Mesenchymal stem cell (in vitro differentiated cells and primary cell): ENCODE measurements around the gene ITPKB.
"Not testable (repeated sequence)": the region's sequence is repeated elsewhere in the genome, so short reads cannot be mapped to it uniquely, and the experiment has no call there.

Source experiments
- DNase-seq: peaks from one replicate; pipeline ENCODE4 v3.0.0-alpha.2; 2013
- H2AFZ ChIP-seq: one replicate; pipeline ENCODE4 v1.6.1; 2013; ENCODE audit warnings: low read depth, mild to moderate bottlenecking, control low read depth, inconsistent platforms, low read length, moderate library complexity
- H2AK5ac ChIP-seq: 2 replicates; pipeline ENCODE4 v1.6.1; 2013; ENCODE audit warnings: low read length, moderate library complexity, mild to moderate bottlenecking, inconsistent platforms; ENCODE audit not compliant: severe bottlenecking
- H2BK120ac ChIP-seq: one replicate; pipeline ENCODE4 v1.6.1; 2013; ENCODE audit warnings: low read depth, mild to moderate bottlenecking, inconsistent platforms, low read length, moderate library complexity
- H2BK12ac ChIP-seq, 2 experiments: one replicate each; pipeline ENCODE4 v1.6.1; 2013; ENCODE audit warnings: inconsistent platforms in 2 of 2, low read length in 2 of 2, mild to moderate bottlenecking in 2 of 2, moderate library complexity in 2 of 2, control low read depth in 1 of 2
- H2BK15ac ChIP-seq: one replicate; pipeline ENCODE4 v1.6.1; 2013; ENCODE audit warnings: mild to moderate bottlenecking, low read depth, inconsistent platforms; ENCODE audit not compliant: poor library complexity, severe bottlenecking
- H2BK5ac ChIP-seq: 2 replicates; pipeline ENCODE4 v1.6.1; 2013; ENCODE audit warnings: low read depth, mild to moderate bottlenecking, low read length, control low read depth, inconsistent platforms; ENCODE audit not compliant: poor library complexity, severe bottlenecking
- H3K14ac ChIP-seq, 2 experiments: one replicate each; pipeline ENCODE4 v1.6.1; 2013; ENCODE audit warnings: inconsistent platforms in 2 of 2, low read length in 2 of 2, control low read depth in 1 of 2, mild to moderate bottlenecking in 1 of 2, moderate library complexity in 1 of 2
- H3K18ac ChIP-seq, 2 experiments: one replicate each; pipeline ENCODE4 v1.6.1; 2013; ENCODE audit warnings: inconsistent platforms in 2 of 2, low read length in 2 of 2, control low read depth in 1 of 2, low read depth in 1 of 2, mild to moderate bottlenecking in 1 of 2
- H3K23ac ChIP-seq, 2 experiments: one replicate each; pipeline ENCODE4 v1.6.1; 2013; ENCODE audit warnings: inconsistent platforms in 2 of 2, low read length in 2 of 2, mild to moderate bottlenecking in 2 of 2, moderate library complexity in 2 of 2, control low read depth in 1 of 2
- H3K27ac ChIP-seq: 2 replicates; pipeline ENCODE4 v1.5.1; 2013; ENCODE audit warnings: mild to moderate bottlenecking, moderate library complexity, low read length, control low read depth, inconsistent platforms; ENCODE audit not compliant: poor library complexity, severe bottlenecking
- H3K27me3 ChIP-seq, 2 experiments: 2 replicates each; pipeline versions ENCODE4 v1.6.1 to v1.7.0; 2013; ENCODE audit warnings: low read length in 2 of 2, mild to moderate bottlenecking in 2 of 2, moderate library complexity in 2 of 2, control low read depth in 1 of 2, inconsistent platforms in 1 of 2; ENCODE audit not compliant: control insufficient read depth in 1 of 2, insufficient read depth in 1 of 2
- H3K36me3 ChIP-seq, 2 experiments: 2 replicates each; pipeline versions ENCODE4 v1.6.1 to v1.7.0; 2013; ENCODE audit warnings: low read length in 2 of 2, control low read depth in 1 of 2, inconsistent platforms in 1 of 2, low read depth in 1 of 2, mild to moderate bottlenecking in 1 of 2; ENCODE audit not compliant: insufficient read depth in 2 of 2, control insufficient read depth in 1 of 2
- H3K4ac ChIP-seq, 2 experiments: one replicate each; pipeline ENCODE4 v1.6.1; 2013; ENCODE audit warnings: inconsistent platforms in 2 of 2, low read length in 2 of 2, mild to moderate bottlenecking in 2 of 2, moderate library complexity in 2 of 2, control low read depth in 1 of 2, low read depth in 1 of 2
- H3K4me1 ChIP-seq: 2 replicates; pipeline ENCODE4 v1.6.1; 2013; ENCODE audit warnings: low read depth, low read length, control low read depth; ENCODE audit not compliant: control insufficient read depth, insufficient read depth
- H3K4me2 ChIP-seq: 2 replicates; pipeline ENCODE4 v1.6.1; 2013; ENCODE audit warnings: low read length, mild to moderate bottlenecking, inconsistent platforms; ENCODE audit not compliant: poor library complexity, severe bottlenecking
- H3K4me3 ChIP-seq, 2 experiments: 2 replicates each; pipeline versions ENCODE4 v1.5.1 to v1.7.0; 2013; ENCODE audit warnings: low read length in 2 of 2, mild to moderate bottlenecking in 2 of 2, control low read depth in 1 of 2, low read depth in 1 of 2; ENCODE audit not compliant: insufficient read depth in 1 of 2
- H3K79me1 ChIP-seq: replicated peaks from 2 replicates; pipeline ENCODE4 v1.6.1; 2013; ENCODE audit warnings: mild to moderate bottlenecking, control low read depth, low read length, inconsistent platforms; ENCODE audit not compliant: poor library complexity, severe bottlenecking
- H3K9ac ChIP-seq: 2 replicates; pipeline ENCODE4 v1.7.0; 2013; ENCODE audit warnings: mild to moderate bottlenecking, low read length, moderate library complexity
- H3K9me3 ChIP-seq: 2 replicates; pipeline ENCODE4 v1.7.0; 2013; ENCODE audit warnings: mild to moderate bottlenecking, low read length; ENCODE audit not compliant: control insufficient read depth
- H4K8ac ChIP-seq: one replicate; pipeline ENCODE4 v1.6.1; 2013; ENCODE audit warnings: inconsistent platforms, mild to moderate bottlenecking, low read length, moderate library complexity
- H4K91ac ChIP-seq: one replicate; pipeline ENCODE4 v1.6.1; 2013; ENCODE audit warnings: mild to moderate bottlenecking, low read length, inconsistent platforms
- WGBS: methylation state at CpG from one replicate; pipeline ENCODE4 v1.1.7; 2013; ENCODE audit warnings: mixed read lengths; 5-methylcytosine and 5-hydroxymethylcytosine counted together

Gene ITPKB

DNA sequence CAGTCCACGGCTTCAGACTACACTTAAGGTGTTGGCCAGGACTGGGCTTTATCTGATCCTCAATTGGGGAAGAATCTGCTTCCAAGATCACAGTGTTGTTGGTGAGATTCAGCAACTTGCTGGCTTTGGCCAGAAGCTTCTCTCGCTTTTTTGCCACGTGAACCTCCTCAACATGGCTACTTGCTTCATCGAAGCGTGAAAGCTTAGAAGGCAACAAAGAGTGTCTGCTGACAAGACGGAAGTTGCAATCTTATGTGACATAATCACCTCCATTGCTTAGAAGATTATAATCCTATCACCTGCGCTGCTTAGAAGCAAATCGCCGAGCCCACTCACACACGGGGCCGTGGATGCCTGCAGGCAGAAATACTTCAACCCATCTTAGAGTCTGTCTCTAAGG, 10.4 kb upstream of the ITPKB start:
- WGBS: 91% methylated on average over 11 of the region's 11 CpGs
- Histone ChIP-seq H3K14ac (no peak overlapping the region), H3K18ac (no peak overlapping the region), H3K4me3 (no peak overlapping the region), H4K8ac (no peak overlapping the region), H3K4me1 (no peaks in the 10 kb centered on the region), H3K9ac (no peak overlapping the region), H2BK12ac (no peak overlapping the region), H2BK120ac (no peak overlapping the region), H2BK5ac (no peak overlapping the region), H2AFZ (no peak overlapping the region), H3K4me2 (no peak overlapping the region), H3K27me3 (peaks cover 7 to 22% of the 10 kb centered on the region in 2 experiments), H4K91ac (no peak overlapping the region), H3K36me3 (no peaks in the 10 kb centered on the region), H2BK15ac (no peak overlapping the region), H3K9me3 (no peaks in the 10 kb centered on the region), H3K4ac (no peak overlapping the region), H3K27ac (no peak overlapping the region), H3K23ac (no peak overlapping the region), H3K79me1 (no peaks in the 10 kb centered on the region), H2AK5ac (no peak overlapping the region)
- DNase-seq: no peak

DNA sequence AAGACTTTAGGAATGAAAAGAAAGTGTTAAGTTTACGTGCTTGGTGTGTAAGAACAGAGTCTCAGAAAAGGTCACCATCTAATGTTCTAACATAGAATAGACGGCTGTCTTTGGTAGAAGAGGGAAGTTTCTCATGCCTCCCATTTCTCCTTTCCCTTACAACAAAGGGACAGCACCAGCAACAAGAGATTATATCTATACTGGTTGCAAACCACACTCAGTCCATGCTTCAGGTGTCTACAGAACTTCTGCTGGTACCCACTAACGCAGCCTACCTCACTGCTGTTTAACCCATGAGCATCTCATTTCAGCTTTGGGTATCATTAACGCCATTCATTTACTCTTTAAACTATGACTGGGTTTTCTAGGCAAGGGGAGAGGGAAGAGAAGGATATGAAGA, 9.2 kb upstream of the ITPKB start:
- H3K4me3 ChIP-seq: no peak overlapping the region
- H3K18ac ChIP-seq: no peak overlapping the region
- H4K8ac ChIP-seq: no peak overlapping the region
- no peak overlapping the region for H2BK15ac ChIP-seq
- peaks cover 4 to 22% of the 10 kb centered on the region in 2 experiments for H3K27me3 ChIP-seq
- no peaks in the 10 kb centered on the region for H3K36me3 ChIP-seq
- no peak overlapping the region for H3K4ac ChIP-seq
- H3K79me1 ChIP-seq: no peaks in the 10 kb centered on the region
- no peak overlapping the region for H2BK5ac ChIP-seq
- no peak overlapping the region for H3K9ac ChIP-seq
- no peak for DNase-seq
- no peak overlapping the region for H2BK12ac ChIP-seq
- no peak overlapping the region for H3K27ac ChIP-seq
- H2AFZ ChIP-seq: no peak overlapping the region
- H3K4me1 ChIP-seq: no peaks in the 10 kb centered on the region
- H3K4me2 ChIP-seq: no peak overlapping the region
- no peak overlapping the region for H3K23ac ChIP-seq
- WGBS: 97% methylated on average over 3 of the region's 4 CpGs
- H3K14ac ChIP-seq: no peak overlapping the region
- no peak overlapping the region for H2AK5ac ChIP-seq
- H3K9me3 ChIP-seq: no peaks in the 10 kb centered on the region
- H2BK120ac ChIP-seq: no peak overlapping the region
- no peak overlapping the region for H4K91ac ChIP-seq

DNA sequence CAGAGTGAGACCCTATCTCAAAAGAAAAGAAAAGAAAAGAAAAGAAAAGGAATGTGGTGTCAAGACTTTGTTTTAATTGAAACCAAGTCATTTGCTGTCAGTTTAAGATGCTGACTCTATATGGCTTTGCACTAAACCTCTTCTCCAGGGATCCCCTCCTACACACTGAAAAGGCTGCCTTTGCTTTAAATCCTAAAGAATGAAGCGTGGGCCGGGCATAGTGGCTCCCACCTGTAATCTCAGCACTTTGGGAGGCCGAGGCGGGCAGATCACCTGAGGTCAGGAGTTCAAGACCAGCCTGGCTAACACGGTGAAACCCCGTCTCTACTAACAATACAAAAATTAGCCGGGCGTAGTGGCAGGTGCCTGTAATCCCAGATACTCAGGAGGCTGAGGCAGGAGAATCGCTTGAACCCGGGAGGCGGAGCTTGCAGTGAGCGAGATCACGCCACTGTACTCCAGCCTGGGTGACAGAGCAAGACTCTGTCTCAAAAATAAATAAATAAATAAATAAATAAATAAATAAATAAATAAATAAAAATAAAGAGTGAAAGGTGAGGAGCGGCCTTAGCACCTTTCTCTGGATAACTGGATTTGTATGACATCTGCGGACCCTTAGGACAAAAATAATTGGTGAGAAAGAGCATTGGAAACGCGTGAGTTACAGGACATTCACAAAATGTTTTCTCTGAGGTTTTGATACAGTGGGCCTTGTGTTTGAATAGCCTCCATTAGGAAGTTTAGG, 8.6 kb upstream of the ITPKB start:
- H3K14ac ChIP-seq, H3K4me2 ChIP-seq, H2BK120ac ChIP-seq, H4K8ac ChIP-seq, H3K4ac ChIP-seq, H2BK12ac ChIP-seq, H3K27ac ChIP-seq, H4K91ac ChIP-seq, H3K4me1 ChIP-seq, H3K4me3 ChIP-seq, H3K9me3 ChIP-seq, H3K79me1 ChIP-seq, H2AFZ ChIP-seq, DNase-seq, H3K9ac ChIP-seq, H2BK5ac ChIP-seq, H2BK15ac ChIP-seq, H3K36me3 ChIP-seq, H2AK5ac ChIP-seq, H3K18ac ChIP-seq, H3K23ac ChIP-seq: not testable (repeated sequence)
- WGBS: 95% methylated on average over 15 of the region's 17 CpGs
- H3K27me3 ChIP-seq: peaks cover 4 to 22% of the 10 kb centered on the region in 2 experiments

DNA sequence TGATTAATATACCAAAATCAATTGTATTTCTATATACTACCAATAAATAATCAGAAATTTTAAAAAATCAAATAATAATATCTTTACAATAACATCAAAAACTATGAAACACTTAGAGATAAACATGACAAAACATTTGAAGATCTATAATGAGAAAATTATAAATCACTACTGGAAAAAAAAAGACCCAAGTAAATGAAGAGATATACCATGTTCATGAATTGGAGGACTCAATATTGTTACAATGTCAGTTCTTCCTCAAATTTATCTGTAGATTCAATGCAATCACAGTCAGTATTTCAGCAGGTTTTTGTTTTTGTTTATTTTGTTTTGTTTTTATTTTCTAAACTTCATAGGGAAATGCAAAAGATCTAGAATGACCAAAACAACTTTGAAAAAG, 4.2 kb upstream of the ITPKB start:
- no peak overlapping the region for H3K4me3 ChIP-seq
- H3K27ac ChIP-seq: no peak overlapping the region
- no peaks in the 10 kb centered on the region for H3K9me3 ChIP-seq
- H3K36me3 ChIP-seq: no peaks in the 10 kb centered on the region
- no peak overlapping the region for H2BK5ac ChIP-seq
- no peak for DNase-seq
- H4K91ac ChIP-seq: no peak overlapping the region
- no peak overlapping the region for H3K4ac ChIP-seq
- H3K18ac ChIP-seq: no peak overlapping the region
- H2BK12ac ChIP-seq: no peak overlapping the region
- peaks cover 0 to under 1% of the 10 kb centered on the region in 2 experiments for H3K27me3 ChIP-seq
- no peaks in the 10 kb centered on the region for H3K79me1 ChIP-seq
- H3K23ac ChIP-seq: no peak overlapping the region
- H2BK120ac ChIP-seq: no peak overlapping the region
- H3K4me1 ChIP-seq: no peaks in the 10 kb centered on the region
- H3K14ac ChIP-seq: no peak overlapping the region
- no peak overlapping the region for H4K8ac ChIP-seq
- H3K9ac ChIP-seq: no peak overlapping the region
- H2AFZ ChIP-seq: no peak overlapping the region
- no peak overlapping the region for H2AK5ac ChIP-seq
- no peak overlapping the region for H3K4me2 ChIP-seq
- H2BK15ac ChIP-seq: no peak overlapping the region
